Mesothelial cell of epicardium (in vitro differentiated cells): ENCODE results near the gene LAMP5. TPM values are rescaled to one million over a fixed set of nuclear protein-coding genes. Genes with fewer than 3 reads are reported as not detected.
A peak's percentile ranks its signal among the peaks of the same experiment; 100 is the strongest.

Experiments
- DNase-seq, 2 experiments: peaks; one replicate each; pipeline ENCODE4 v3.0.0; 2021; ENCODE audit warnings: low spot score in 2 of 2; ENCODE audit not compliant: unreplicated experiment in 2 of 2
- H3K27ac Mint-ChIP-seq: 2 replicates; pipeline ENCODE4 v1.8.0; 2021; ENCODE audit warnings: mixed read lengths
- H3K27me3 Mint-ChIP-seq: 2 replicates; pipeline ENCODE4 v1.8.0; 2021; ENCODE audit warnings: low read depth, mixed read lengths
- H3K36me3 Mint-ChIP-seq: 2 replicates; pipeline ENCODE4 v1.8.0; 2021; ENCODE audit warnings: mixed read lengths
- H3K4me1 Mint-ChIP-seq: 2 replicates; pipeline ENCODE4 v1.8.0; 2021; ENCODE audit warnings: mixed read lengths
- H3K4me3 Mint-ChIP-seq: 2 replicates; pipeline ENCODE4 v1.8.0; 2021; ENCODE audit warnings: mild to moderate bottlenecking, moderate library complexity, mixed read lengths
- H3K9me3 Mint-ChIP-seq: 2 replicates; pipeline ENCODE4 v1.8.0; 2021; ENCODE audit warnings: mixed read lengths
- CTCF ChIP-seq: fragments of 200-600 bp; sonication (generic); IDR thresholded peaks from one replicate; pipeline ENCODE4 v1.5.0; 2021; ENCODE audit warnings: antibody characterized with exemption; ENCODE audit not compliant: unreplicated experiment
- total RNA-seq: library from RNA; stranded (reverse); gene quantifications from 3 replicates; pipeline ENCODE4 v1.2.1, GENCODE V29; 2021

Gene LAMP5, protein sequence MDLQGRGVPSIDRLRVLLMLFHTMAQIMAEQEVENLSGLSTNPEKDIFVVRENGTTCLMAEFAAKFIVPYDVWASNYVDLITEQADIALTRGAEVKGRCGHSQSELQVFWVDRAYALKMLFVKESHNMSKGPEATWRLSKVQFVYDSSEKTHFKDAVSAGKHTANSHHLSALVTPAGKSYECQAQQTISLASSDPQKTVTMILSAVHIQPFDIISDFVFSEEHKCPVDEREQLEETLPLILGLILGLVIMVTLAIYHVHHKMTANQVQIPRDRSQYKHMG
- 0.38 to 0.77 TPM (median 0.40 TPM) in 3 replicates for total RNA-seq

- no peaks in the 10 kb centered on the region for H3K36me3 Mint-ChIP-seq
- no peak within 1 kb of the TSS for H3K27ac Mint-ChIP-seq
- H3K27me3 Mint-ChIP-seq = peaks cover 99% of the 10 kb centered on the region
- H3K4me1 Mint-ChIP-seq = peaks cover 24% of the 10 kb centered on the region
- H3K9me3 Mint-ChIP-seq = no peaks in the 10 kb centered on the region
- peak within 1 kb of the TSS; percentile 60 for H3K4me3 Mint-ChIP-seq
- TF ChIP-seq CTCF = no peak
- DNase-seq = peak; percentile 48 to 57
Observed at GRCh38 chr20:9514461-9515213, at the start of gene LAMP5. Gene LAMP5 (plus strand): TSS chr20:9514590. CDS start chr20:9514853, 263 bp downstream.

DNA sequence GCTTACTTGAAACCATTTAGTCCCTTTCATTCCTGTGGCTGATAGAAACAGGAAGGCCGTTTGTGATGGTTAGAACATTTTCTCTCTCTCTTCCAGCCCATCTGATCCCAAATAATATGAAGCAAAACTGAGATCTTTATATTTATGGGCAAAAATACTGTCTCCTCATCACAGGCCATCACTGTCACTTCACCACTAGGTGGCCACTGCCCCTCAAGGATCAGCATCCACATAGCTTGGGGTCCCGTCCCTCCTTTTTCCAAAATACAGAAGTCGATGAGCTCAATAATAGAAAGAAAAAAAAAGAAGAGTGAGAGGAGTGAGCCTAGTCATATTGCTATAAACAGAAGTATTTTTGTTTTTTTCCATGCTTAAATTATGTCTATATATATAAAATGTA is 46.4 kb upstream of the LAMP5 start:
- peaks cover 22% of the 10 kb centered on the region for H3K9me3 Mint-ChIP-seq
- H3K4me3 Mint-ChIP-seq = no peak overlapping the region
- no peaks in the 10 kb centered on the region for H3K27me3 Mint-ChIP-seq
- peaks cover 5% of the 10 kb centered on the region for H3K36me3 Mint-ChIP-seq
- no peak overlapping the region for H3K27ac Mint-ChIP-seq
- peak; percentile 55 for TF ChIP-seq CTCF
- DNase-seq = no peak
- no peaks in the 10 kb centered on the region for H3K4me1 Mint-ChIP-seq

GRCh38 chr20:9474835-9475415 is 39.5 kb upstream of the LAMP5 start:
- Mint-ChIP-seq H3K36me3 (no peaks in the 10 kb centered on the region), H3K27ac (no peak overlapping the region), H3K27me3 (no peaks in the 10 kb centered on the region), H3K9me3 (no peaks in the 10 kb centered on the region), H3K4me1 (no peaks in the 10 kb centered on the region), H3K4me3 (no peak overlapping the region)
- no peak for DNase-seq
- no peak for TF ChIP-seq CTCF

GRCh38 chr20:9475456-9475855 is 38.9 kb upstream of the LAMP5 start:
- Mint-ChIP-seq H3K4me3 (no peak overlapping the region), H3K27me3 (no peaks in the 10 kb centered on the region), H3K27ac (no peak overlapping the region), H3K9me3 (no peaks in the 10 kb centered on the region), H3K36me3 (no peaks in the 10 kb centered on the region), H3K4me1 (no peaks in the 10 kb centered on the region)
- TF ChIP-seq CTCF = no peak
- DNase-seq = no peak

- no peak for TF ChIP-seq CTCF
- Mint-ChIP-seq H3K9me3 (no peaks in the 10 kb centered on the region), H3K4me1 (no peaks in the 10 kb centered on the region), H3K36me3 (no peaks in the 10 kb centered on the region), H3K4me3 (no peak overlapping the region), H3K27me3 (no peaks in the 10 kb centered on the region), H3K27ac (no peak overlapping the region)
- no peak for DNase-seq
Observed at GRCh38 chr20:9476174-9476573, 38.2 kb upstream of the LAMP5 start.
